ENCODE data around the gene GTF2IRD1.
A peak's percentile ranks its signal among the peaks of the same experiment; 100 is the strongest.
"Not testable (repeated sequence)": the region's sequence is repeated elsewhere in the genome, so short reads cannot be mapped to it uniquely, and the experiment has no call there.

The GTF2IRD1 gene

GRCh38 chr7:74411571-74411970 lies 42.1 kb upstream of the GTF2IRD1 start:
- H3K27ac ChIP-seq (replicated peaks; ENCODE audit: low read length); H4K91ac ChIP-seq (ENCODE audit: low read depth, low read length, poor library complexity); H3K4me1 ChIP-seq (ENCODE audit: control insufficient read depth in 2 of 2, insufficient read depth in 1 of 2, low read depth in 1 of 2, low read length in 2 of 2); H2AK5ac ChIP-seq (ENCODE audit: low read depth, low read length); H2BK15ac ChIP-seq (ENCODE audit: low read length); H2BK5ac ChIP-seq (ENCODE audit: low read length); H3K27me3 ChIP-seq (ENCODE audit: control insufficient read depth in 3 of 3, insufficient read depth in 3 of 3, low read depth in 1 of 3, low read length in 3 of 3); H3K36me3 ChIP-seq (replicated peaks in 1 of 2; ENCODE audit: control insufficient read depth in 2 of 2, insufficient read depth in 2 of 2, low read length in 2 of 2); H3K4ac ChIP-seq (ENCODE audit: low read length); H3K18ac ChIP-seq (ENCODE audit: low read length); H4K8ac ChIP-seq (ENCODE audit: low read depth, low read length); H3K9me3 ChIP-seq (replicated peaks in 1 of 2; ENCODE audit: control insufficient read depth in 2 of 2, insufficient read depth in 1 of 2, low read depth in 1 of 2, low read length in 2 of 2); DNase-seq (ENCODE audit: low spot score); H2BK12ac ChIP-seq (ENCODE audit: low read length); H3K4me2 ChIP-seq (ENCODE audit: insufficient read depth, low read length, poor library complexity, severe bottlenecking); H2AFZ ChIP-seq (ENCODE audit: low read length); H3K14ac ChIP-seq (ENCODE audit: low read length); H3K4me3 ChIP-seq (ENCODE audit: low read length in 2 of 2); H3K23ac ChIP-seq (ENCODE audit: low read depth, low read length, poor library complexity); H3K79me1 ChIP-seq (ENCODE audit: low read depth, low read length); H3K9ac ChIP-seq (ENCODE audit: low read depth, low read length, poor library complexity); H2BK120ac ChIP-seq (ENCODE audit: low read depth, low read length): not testable (repeated sequence)
- WGBS, 2 donors (ENCODE audit: extremely low coverage in 2 of 2, insufficient read length in 2 of 2, insufficient replicate concordance in 1 of 2) = no CpG with 5 or more reads among the region's 5 CpGs

- no peak overlapping the region for H3K4me2 ChIP-seq (ENCODE audit: insufficient read depth, low read length, poor library complexity, severe bottlenecking)
- no peak overlapping the region for H2AFZ ChIP-seq (ENCODE audit: low read length)
- H3K18ac ChIP-seq (ENCODE audit: low read length) = no peak overlapping the region
- no peak overlapping the region for H3K14ac ChIP-seq (ENCODE audit: low read length)
- H2BK5ac ChIP-seq (ENCODE audit: low read length) = no peak overlapping the region
- no peaks in the 10 kb centered on the region for H3K9me3 ChIP-seq (replicated peaks in 1 of 2; ENCODE audit: control insufficient read depth in 2 of 2, insufficient read depth in 1 of 2, low read depth in 1 of 2, low read length in 2 of 2)
- H3K23ac ChIP-seq (ENCODE audit: low read depth, low read length, poor library complexity) = no peak overlapping the region
- no peak overlapping the region for H2BK12ac ChIP-seq (ENCODE audit: low read length)
- no peak overlapping the region for H3K27ac ChIP-seq (replicated peaks; ENCODE audit: low read length)
- no peak overlapping the region for H2AK5ac ChIP-seq (ENCODE audit: low read depth, low read length)
- no peak overlapping the region for H4K91ac ChIP-seq (ENCODE audit: low read depth, low read length, poor library complexity)
- no peak overlapping the region for H3K4ac ChIP-seq (ENCODE audit: low read length)
- H2BK15ac ChIP-seq (ENCODE audit: low read length) = no peak overlapping the region
- peak overlapping the region; percentile 2 for H3K9ac ChIP-seq (ENCODE audit: low read depth, low read length, poor library complexity)
- H3K27me3 ChIP-seq (ENCODE audit: control insufficient read depth in 3 of 3, insufficient read depth in 3 of 3, low read depth in 1 of 3, low read length in 3 of 3) = no peaks in the 10 kb centered on the region
- no peaks in the 10 kb centered on the region for H3K79me1 ChIP-seq (ENCODE audit: low read depth, low read length)
- H3K36me3 ChIP-seq (replicated peaks in 1 of 2; ENCODE audit: control insufficient read depth in 2 of 2, insufficient read depth in 2 of 2, low read length in 2 of 2) = no peaks in the 10 kb centered on the region
- H2BK120ac ChIP-seq (ENCODE audit: low read depth, low read length) = no peak overlapping the region
- no peak overlapping the region for H4K8ac ChIP-seq (ENCODE audit: low read depth, low read length)
- DNase-seq (ENCODE audit: low spot score) = no peak
- WGBS, 2 donors (ENCODE audit: extremely low coverage in 2 of 2, insufficient read length in 2 of 2, insufficient replicate concordance in 1 of 2) = no CpG with 5 or more reads among the region's 4 CpGs
- H3K4me3 ChIP-seq (ENCODE audit: low read length in 2 of 2) = no peak overlapping the region
- no peaks in the 10 kb centered on the region for H3K4me1 ChIP-seq (ENCODE audit: control insufficient read depth in 2 of 2, insufficient read depth in 1 of 2, low read depth in 1 of 2, low read length in 2 of 2)
Measured at GRCh38 chr7:74412056-74412455, 41.6 kb upstream of the GTF2IRD1 start.

- WGBS, 2 donors (ENCODE audit: extremely low coverage in 2 of 2, insufficient read length in 2 of 2, insufficient replicate concordance in 1 of 2) = no CpG with 5 or more reads among the region's 3 CpGs
- no peak overlapping the region for H3K27ac ChIP-seq (replicated peaks; ENCODE audit: low read length)
- no peak overlapping the region for H3K18ac ChIP-seq (ENCODE audit: low read length)
- H3K79me1 ChIP-seq (ENCODE audit: low read depth, low read length) = no peaks in the 10 kb centered on the region
- H2AK5ac ChIP-seq (ENCODE audit: low read depth, low read length) = no peak overlapping the region
- no peak overlapping the region for H2BK120ac ChIP-seq (ENCODE audit: low read depth, low read length)
- no peak overlapping the region for H3K4ac ChIP-seq (ENCODE audit: low read length)
- H3K36me3 ChIP-seq (replicated peaks in 1 of 2; ENCODE audit: control insufficient read depth in 2 of 2, insufficient read depth in 2 of 2, low read length in 2 of 2) = no peaks in the 10 kb centered on the region
- H3K9me3 ChIP-seq (replicated peaks in 1 of 2; ENCODE audit: control insufficient read depth in 2 of 2, insufficient read depth in 1 of 2, low read depth in 1 of 2, low read length in 2 of 2) = no peaks in the 10 kb centered on the region
- H2AFZ ChIP-seq (ENCODE audit: low read length) = no peak overlapping the region
- H4K8ac ChIP-seq (ENCODE audit: low read depth, low read length) = no peak overlapping the region
- H3K4me1 ChIP-seq (ENCODE audit: control insufficient read depth in 2 of 2, insufficient read depth in 1 of 2, low read depth in 1 of 2, low read length in 2 of 2) = peaks cover 0 to 1% of the 10 kb centered on the region in 2 donors
- H4K91ac ChIP-seq (ENCODE audit: low read depth, low read length, poor library complexity) = no peak overlapping the region
- no peak overlapping the region for H3K14ac ChIP-seq (ENCODE audit: low read length)
- H3K4me2 ChIP-seq (ENCODE audit: insufficient read depth, low read length, poor library complexity, severe bottlenecking) = no peak overlapping the region
- H2BK12ac ChIP-seq (ENCODE audit: low read length) = no peak overlapping the region
- H2BK15ac ChIP-seq (ENCODE audit: low read length) = no peak overlapping the region
- H3K23ac ChIP-seq (ENCODE audit: low read depth, low read length, poor library complexity) = no peak overlapping the region
- no peak for DNase-seq (ENCODE audit: low spot score)
- H3K4me3 ChIP-seq (ENCODE audit: low read length in 2 of 2) = no peak overlapping the region
- no peaks in the 10 kb centered on the region for H3K27me3 ChIP-seq (ENCODE audit: control insufficient read depth in 3 of 3, insufficient read depth in 3 of 3, low read depth in 1 of 3, low read length in 3 of 3)
- H3K9ac ChIP-seq (ENCODE audit: low read depth, low read length, poor library complexity) = no peak overlapping the region
- H2BK5ac ChIP-seq (ENCODE audit: low read length) = no peak overlapping the region
Measured at GRCh38 chr7:74412603-74413002, 41.1 kb upstream of the GTF2IRD1 start.

GRCh38 chr7:74414595-74415333 lies 38.9 kb upstream of the GTF2IRD1 start:
- not testable (repeated sequence) for H2BK15ac ChIP-seq (ENCODE audit: low read length); H2BK12ac ChIP-seq (ENCODE audit: low read length); H2BK120ac ChIP-seq (ENCODE audit: low read depth, low read length); H4K8ac ChIP-seq (ENCODE audit: low read depth, low read length); H3K27me3 ChIP-seq (ENCODE audit: control insufficient read depth in 3 of 3, insufficient read depth in 3 of 3, low read depth in 1 of 3, low read length in 3 of 3); H2AFZ ChIP-seq (ENCODE audit: low read length); H3K4me2 ChIP-seq (ENCODE audit: insufficient read depth, low read length, poor library complexity, severe bottlenecking); H4K91ac ChIP-seq (ENCODE audit: low read depth, low read length, poor library complexity); DNase-seq (ENCODE audit: low spot score); H3K36me3 ChIP-seq (replicated peaks in 1 of 2; ENCODE audit: control insufficient read depth in 2 of 2, insufficient read depth in 2 of 2, low read length in 2 of 2); H3K18ac ChIP-seq (ENCODE audit: low read length); H3K4me1 ChIP-seq (ENCODE audit: control insufficient read depth in 2 of 2, insufficient read depth in 1 of 2, low read depth in 1 of 2, low read length in 2 of 2); H3K14ac ChIP-seq (ENCODE audit: low read length); H3K27ac ChIP-seq (replicated peaks; ENCODE audit: low read length); H2BK5ac ChIP-seq (ENCODE audit: low read length); H3K23ac ChIP-seq (ENCODE audit: low read depth, low read length, poor library complexity); H3K4ac ChIP-seq (ENCODE audit: low read length); H3K79me1 ChIP-seq (ENCODE audit: low read depth, low read length); H3K9ac ChIP-seq (ENCODE audit: low read depth, low read length, poor library complexity); H3K4me3 ChIP-seq (ENCODE audit: low read length in 2 of 2); H2AK5ac ChIP-seq (ENCODE audit: low read depth, low read length); H3K9me3 ChIP-seq (replicated peaks in 1 of 2; ENCODE audit: control insufficient read depth in 2 of 2, insufficient read depth in 1 of 2, low read depth in 1 of 2, low read length in 2 of 2)
- WGBS, 2 donors (ENCODE audit: extremely low coverage in 2 of 2, insufficient read length in 2 of 2, insufficient replicate concordance in 1 of 2) = no CpG with 5 or more reads among the region's 7 CpGs

Measured in neuronal stem cell (in vitro differentiated cells).